GM12892 (cell line): Measurements from ENCODE around the gene GABRR2.

Experiments
- POLR2A ChIP-seq: IDR thresholded peaks from 2 replicates; pipeline ENCODE4 v1.6.1; 2011; ENCODE audit warnings: low read depth, low read length, control low read depth
- POLR2AphosphoS5 ChIP-seq: IDR thresholded peaks from 2 replicates; pipeline ENCODE4 v1.6.1; 2011; ENCODE audit warnings: low read depth, low read length, control low read depth
- TAF1 ChIP-seq: IDR thresholded peaks from 2 replicates; pipeline ENCODE4 v1.6.1; 2011; ENCODE audit warnings: low read depth, mild to moderate bottlenecking, control low read depth, low read length, borderline replicate concordance

- TF ChIP-seq POLR2AphosphoS5 (no peak), POLR2A (no peak), TAF1 (no peak)
Observed at GRCh38 chr6:89291256-89291819, 23.8 kb downstream of the GABRR2 start.
